MM.1S (cell line): ENCODE measurements around the gene PRCC.

ENCODE experiments used
- CTCF ChIP-seq: fragments of 300-600 bp; sonication (generic); IDR thresholded peaks from 2 replicates; pipeline ENCODE4 v1.5.1; 2016; ENCODE audit warnings: antibody characterized with exemption, low read length, mixed read lengths
- EZH2 ChIP-seq: fragments of 300-600 bp; sonication (generic); optimal IDR thresholded peaks from 2 replicates; pipeline ENCODE3; 2017; ENCODE audit warnings: low read depth, mild to moderate bottlenecking, antibody characterized with exemption, low read length, mixed read lengths
- EZH2phosphoT487 ChIP-seq: fragments of 300-600 bp; sonication (generic); IDR thresholded peaks from 2 replicates; pipeline ENCODE4 v1.6.1; 2018; ENCODE audit warnings: antibody characterized with exemption, low read length

GRCh38 chr1:156721131-156721530, 46.2 kb upstream of the PRCC start:
- TF ChIP-seq CTCF (no peak), EZH2 (no peak), EZH2phosphoT487 (no peak)
